Measurements from ENCODE around the gene MXI1. TPM values are rescaled to one million over a fixed set of nuclear protein-coding genes. Genes with fewer than 3 reads are reported as not detected.

MXI1 gene
- total and polyA plus RNA-seq, 3 donors from 2014 or later: 42.1 to 69.1 (median 66.8) TPM

DNA sequence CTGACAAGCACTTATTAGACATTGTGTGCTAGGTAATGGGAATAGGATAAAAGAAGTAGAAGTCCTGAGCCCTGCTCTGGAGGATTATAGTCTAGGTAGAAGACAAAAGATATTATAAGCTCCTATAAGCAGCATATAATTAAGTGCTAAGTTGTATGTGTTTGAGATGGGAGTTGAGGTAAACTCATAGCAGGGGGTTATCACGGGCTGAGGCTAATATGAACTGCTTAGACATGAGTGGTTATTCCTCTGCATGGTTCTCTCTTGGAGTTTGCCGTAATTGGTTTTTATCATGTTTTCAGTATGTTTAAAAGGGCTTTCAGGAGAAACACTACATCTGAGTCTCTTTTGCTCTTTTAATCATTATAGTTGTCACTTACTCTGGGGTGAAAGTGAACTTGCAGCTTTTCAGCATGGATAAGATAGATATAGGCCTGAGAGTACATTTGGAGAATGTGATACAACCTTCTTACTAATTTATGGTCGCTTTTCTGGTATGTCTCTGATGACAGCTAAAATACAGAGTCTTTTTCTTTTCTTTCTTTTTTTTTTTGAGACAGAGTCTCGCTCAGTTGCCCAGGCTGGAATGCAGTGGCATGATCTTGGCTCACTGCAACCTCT is 58.3 kb downstream of the MXI1 start:
- H3K27ac ChIP-seq: peak overlapping the region in 1 of 2 donors; percentile 1
- no peak for TF ChIP-seq POLR2A (IDR thresholded peaks at IDR 0.05)
- TF ChIP-seq, protein P1, sequence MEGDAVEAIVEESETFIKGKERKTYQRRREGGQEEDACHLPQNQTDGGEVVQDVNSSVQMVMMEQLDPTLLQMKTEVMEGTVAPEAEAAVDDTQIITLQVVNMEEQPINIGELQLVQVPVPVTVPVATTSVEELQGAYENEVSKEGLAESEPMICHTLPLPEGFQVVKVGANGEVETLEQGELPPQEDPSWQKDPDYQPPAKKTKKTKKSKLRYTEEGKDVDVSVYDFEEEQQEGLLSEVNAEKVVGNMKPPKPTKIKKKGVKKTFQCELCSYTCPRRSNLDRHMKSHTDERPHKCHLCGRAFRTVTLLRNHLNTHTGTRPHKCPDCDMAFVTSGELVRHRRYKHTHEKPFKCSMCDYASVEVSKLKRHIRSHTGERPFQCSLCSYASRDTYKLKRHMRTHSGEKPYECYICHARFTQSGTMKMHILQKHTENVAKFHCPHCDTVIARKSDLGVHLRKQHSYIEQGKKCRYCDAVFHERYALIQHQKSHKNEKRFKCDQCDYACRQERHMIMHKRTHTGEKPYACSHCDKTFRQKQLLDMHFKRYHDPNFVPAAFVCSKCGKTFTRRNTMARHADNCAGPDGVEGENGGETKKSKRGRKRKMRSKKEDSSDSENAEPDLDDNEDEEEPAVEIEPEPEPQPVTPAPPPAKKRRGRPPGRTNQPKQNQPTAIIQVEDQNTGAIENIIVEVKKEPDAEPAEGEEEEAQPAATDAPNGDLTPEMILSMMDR (IDR thresholded peaks at IDR 0.05): no peak
- H3K4me1 ChIP-seq: peaks cover 46% of the 10 kb centered on the region
- H3K4me3 ChIP-seq: no peak overlapping the region
- H3K36me3 ChIP-seq (ENCODE audit: low read depth, missing control alignments): no peaks in the 10 kb centered on the region
- 80 to 93% methylated on average over 4 of the region's 4 CpGs for WGBS, 2 donors
- H3K27me3 ChIP-seq: no peaks in the 10 kb centered on the region
- no peaks in the 10 kb centered on the region for H3K9me3 ChIP-seq
- intact Hi-C loops (cut with DNase I; ENCODE audit: low total_unique reads): no loop called here
- no peak for DNase-seq

DNA sequence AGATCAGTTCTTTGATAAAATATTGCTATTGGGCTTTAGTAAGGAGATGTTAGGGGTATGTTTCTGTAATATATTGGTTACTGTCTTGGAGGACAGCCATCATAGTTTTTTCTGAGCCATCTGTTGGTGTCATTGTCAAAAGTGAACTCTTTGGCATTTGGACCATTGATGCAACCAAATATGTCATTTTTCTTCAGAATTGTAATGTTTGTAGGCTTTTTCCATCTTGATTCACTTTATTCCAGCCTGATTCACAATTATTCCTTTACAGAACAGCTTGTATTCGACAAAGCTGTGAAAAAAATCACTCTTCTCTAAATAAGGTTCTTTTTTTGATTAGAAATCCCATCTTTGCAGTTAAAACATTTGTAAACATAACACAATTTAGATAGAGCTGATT is 59.9 kb downstream of the MXI1 start:
- TF ChIP-seq POLR2A (IDR thresholded peaks at IDR 0.05): no peak
- TF ChIP-seq, protein P1 (IDR thresholded peaks at IDR 0.05): no peak
- no peak for DNase-seq
- WGBS, 2 donors: 68 to 74% methylated on average over 1 of the region's 1 CpG
- intact Hi-C loops (cut with DNase I; ENCODE audit: low total_unique reads): no loop called here
- H3K27me3 ChIP-seq: no peaks in the 10 kb centered on the region
- no peak overlapping the region for H3K4me3 ChIP-seq
- peak overlapping the region; percentile 81 for H3K27ac ChIP-seq
- no peaks in the 10 kb centered on the region for H3K36me3 ChIP-seq (ENCODE audit: low read depth, missing control alignments)
- H3K4me1 ChIP-seq: peaks cover 56% of the 10 kb centered on the region
- H3K9me3 ChIP-seq: no peaks in the 10 kb centered on the region

DNA sequence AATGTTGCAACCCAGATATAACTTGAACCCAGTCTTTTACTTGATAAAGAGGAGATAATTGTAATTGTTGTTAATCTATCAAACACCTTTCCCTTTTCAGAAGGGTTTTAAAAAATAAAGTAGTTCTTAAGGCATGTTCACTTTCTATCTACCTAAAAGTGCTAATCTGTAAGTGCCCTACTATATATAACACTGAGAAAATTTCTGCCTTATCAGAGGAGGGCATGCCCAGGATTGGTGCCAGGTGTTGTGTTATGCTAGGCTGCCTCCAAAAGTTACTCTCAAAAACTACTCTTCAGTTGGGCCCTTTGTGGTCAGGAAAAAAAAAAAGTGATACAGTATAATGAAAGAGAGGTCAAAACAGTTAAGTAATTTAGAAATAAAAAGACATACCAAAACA is 61.0 kb downstream of the MXI1 start:
- no peaks in the 10 kb centered on the region for H3K9me3 ChIP-seq
- H3K4me3 ChIP-seq: no peak overlapping the region
- DNase-seq: peak; percentile 41
- H3K27ac ChIP-seq: peak overlapping the region; percentile 81
- no peak for TF ChIP-seq POLR2A (IDR thresholded peaks at IDR 0.05)
- TF ChIP-seq, protein P1 (IDR thresholded peaks at IDR 0.05): no peak
- no peaks in the 10 kb centered on the region for H3K36me3 ChIP-seq (ENCODE audit: low read depth, missing control alignments)
- peaks cover 53% of the 10 kb centered on the region for H3K4me1 ChIP-seq
- no peaks in the 10 kb centered on the region for H3K27me3 ChIP-seq
- intact Hi-C loops (cut with DNase I; ENCODE audit: low total_unique reads): no loop called here

DNA sequence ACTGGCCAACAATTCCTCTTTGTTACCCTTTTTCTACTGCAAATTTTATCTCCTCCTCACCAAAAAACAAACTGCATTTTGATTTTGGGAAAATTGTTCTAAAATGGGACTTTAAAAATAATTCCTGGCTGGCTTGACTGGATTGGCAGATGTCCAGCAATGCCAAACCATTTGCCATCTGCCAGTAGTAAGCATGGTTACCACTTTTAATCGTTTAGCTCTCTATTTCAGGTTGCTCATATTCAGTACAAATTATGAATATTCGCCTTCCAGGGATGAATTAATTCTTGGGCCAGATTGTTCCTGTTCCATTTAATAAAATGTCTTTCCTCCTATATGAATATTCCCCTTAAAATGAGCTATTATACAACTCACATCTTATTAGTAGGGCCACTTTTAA is 61.6 kb downstream of the MXI1 start:
- Histone ChIP-seq H3K9me3 (no peaks in the 10 kb centered on the region), H3K36me3 (ENCODE audit: low read depth, missing control alignments) (no peaks in the 10 kb centered on the region), H3K4me1 (peaks cover 49% of the 10 kb centered on the region), H3K27me3 (no peaks in the 10 kb centered on the region), H3K4me3 (no peak overlapping the region), H3K27ac (peak overlapping the region; percentile 81)
- TF ChIP-seq, protein P1 (IDR thresholded peaks at IDR 0.05): no peak
- TF ChIP-seq POLR2A (IDR thresholded peaks at IDR 0.05): no peak
- intact Hi-C loops (cut with DNase I; ENCODE audit: low total_unique reads): no loop called here
- no peak for DNase-seq
- 47 to 52% methylated on average over 2 of the region's 2 CpGs for WGBS, 2 donors
